T-helper 1 cell treated with Interleukin-12 subunit alpha and Interleukin-12 subunit beta and Interleukin-4 antibody, amounts not matched to agents 30 ng/mL and 1 ng/mL, for 36 hours (primary cell): Measurements from ENCODE around the gene SUOX. TPM values are rescaled to one million over a fixed set of nuclear protein-coding genes. Genes with fewer than 3 reads are reported as not detected.

Experiments
- intact Hi-C: fragments of 100-400 bp; cut with micrococcal nuclease; formaldehyde crosslinking; loops from one replicate; pipeline ENCODE4 v1.15.1; 2024
- total RNA-seq: library from RNA; stranded (reverse); gene quantifications from 2 replicates; pipeline ENCODE4 v1.2.3, GENCODE V29; 2022

The SUOX gene
- total RNA-seq, 1 donor from 2014 or later = 10.6 TPM

GRCh38 chr12:56053407-56053893 lies 56.4 kb downstream of the SUOX start:
- intact Hi-C loops = no loop called here

Other genes with a start within 250 kb of the SUOX start
- gene SARNP, start 179.6 kb upstream of the SUOX start, total RNA-seq = 69.9 and 72.7 TPM in 2 replicates
- 86.0 and 90.9 TPM in 2 replicates for gene ORMDL2, start 179.2 kb upstream of the SUOX start, total RNA-seq
- gene DNAJC14, start 167.7 kb upstream of the SUOX start, total RNA-seq = 37.8 and 38.4 TPM in 2 replicates
- 0.12 TPM in 1 of 2 replicates, not detected in the other for gene MMP19, start 154.3 kb upstream of the SUOX start, total RNA-seq
- gene PYM1, start 69.4 kb upstream of the SUOX start, total RNA-seq = 41.9 and 44.6 TPM in 2 replicates
- 575 and 579 TPM in 2 replicates for gene DGKA, start 66.1 kb upstream of the SUOX start, total RNA-seq
- gene PMEL, start 31.2 kb upstream of the SUOX start, total RNA-seq = not detected in 2 replicates
- 82.1 and 84.4 TPM in 2 replicates for gene CDK2, start 30.4 kb upstream of the SUOX start, total RNA-seq
- gene RAB5B, start 23.2 kb upstream of the SUOX start, total RNA-seq = 68.8 and 73.5 TPM in 2 replicates
- gene IKZF4, start 23.8 kb downstream of the SUOX start, total RNA-seq = 33.2 and 37.8 TPM in 2 replicates
- gene RPS26, start 44.6 kb downstream of the SUOX start, total RNA-seq = 32.8 and 35.9 TPM in 2 replicates
- gene ERBB3, start 82.9 kb downstream of the SUOX start, total RNA-seq = 1.3 and 2.5 TPM in 2 replicates
- gene PA2G4, start 107.3 kb downstream of the SUOX start, total RNA-seq = 254 and 261 TPM in 2 replicates
- gene RPL41, start 119.4 kb downstream of the SUOX start, total RNA-seq = 3,184 and 3,191 TPM in 2 replicates
- 9.5 and 10.1 TPM in 2 replicates for gene ZC3H10, start 121.0 kb downstream of the SUOX start, total RNA-seq
- 261 and 266 TPM in 2 replicates for gene ESYT1, start 131.0 kb downstream of the SUOX start, total RNA-seq
- 52.2 and 61.9 TPM in 2 replicates for gene MYL6B, start 155.3 kb downstream of the SUOX start, total RNA-seq
- 1,662 and 1,663 TPM in 2 replicates for gene MYL6, start 161.1 kb downstream of the SUOX start, total RNA-seq
- gene SMARCC2, start 192.2 kb downstream of the SUOX start, total RNA-seq = 140 and 147 TPM in 2 replicates
- 37.8 and 40.7 TPM in 2 replicates for gene RNF41, start 224.6 kb downstream of the SUOX start, total RNA-seq
- 62.1 and 66.5 TPM in 2 replicates for gene NABP2, start 227.1 kb downstream of the SUOX start, total RNA-seq
- 1.1 and 1.9 TPM in 2 replicates for gene SLC39A5, start 232.8 kb downstream of the SUOX start, total RNA-seq